Thoracic aorta (tissue), 2 donors: ENCODE results near the gene SPNS3. TPM values are rescaled to one million over a fixed set of nuclear protein-coding genes. Genes with fewer than 3 reads are reported as not detected.

Experiments
- ATAC-seq: fragments of 150-250 bp; one replicate; pipeline ENCODE4 v1.8.0; 2017; ENCODE audit warnings: low read depth; ENCODE audit not compliant: insufficient number of reproducible peaks, low FRiP score
- DNase-seq: peaks from one replicate; pipeline ENCODE4 v3.0.0-alpha.2; 2020; ENCODE audit warnings: low spot score
- H3K27ac ChIP-seq, 2 donors: fragments of 200-600 bp; sonication (generic); 1 replicate in 1 of 2; 2 replicates in 1 of 2; pipeline ENCODE4 v1.5.1; 2016; ENCODE audit warnings: mild to moderate bottlenecking in 2 of 2, moderate library complexity in 2 of 2
- H3K27me3 ChIP-seq: fragments of 200-600 bp; sonication (generic); replicated peaks from 2 replicates; pipeline ENCODE4 v1.6.0; 2016; ENCODE audit warnings: mild to moderate bottlenecking; ENCODE audit not compliant: insufficient read depth
- H3K36me3 ChIP-seq: fragments of 200-600 bp; sonication (generic); one replicate; pipeline ENCODE4 v1.5.1; 2016
- H3K4me1 ChIP-seq, 2 donors: fragments of 200-600 bp; sonication (generic); 1 replicate in 1 of 2; 2 replicates in 1 of 2; pipeline versions ENCODE4 v1.5.1 to v1.6.0; 2016; ENCODE audit warnings: low read depth in 2 of 2, mild to moderate bottlenecking in 1 of 2; ENCODE audit not compliant: control insufficient read depth in 1 of 2
- H3K4me3 ChIP-seq: fragments of 200-600 bp; sonication (generic); 2 replicates; pipeline ENCODE4 v1.5.1; 2016; ENCODE audit warnings: mild to moderate bottlenecking
- H3K9me3 ChIP-seq: fragments of 200-600 bp; sonication (generic); 2 replicates; pipeline ENCODE4 v1.5.1; 2016
- CTCF ChIP-seq: fragments of 200-600 bp; sonication (generic); IDR thresholded peaks from one replicate; pipeline ENCODE4 v1.5.1; 2019; ENCODE audit warnings: antibody characterized with exemption
- total RNA-seq, 2 donors: library from RNA; depleted of rRNA; stranded (reverse); fragments of >200 nt; gene quantifications; one replicate each; pipeline versions ENCODE4 v1.1.0 to v1.2.3, GENCODE V29; 2016

Gene SPNS3
- total RNA-seq, 2 donors from 2014 or later = 1.9 TPM; not detected in 1

DNA sequence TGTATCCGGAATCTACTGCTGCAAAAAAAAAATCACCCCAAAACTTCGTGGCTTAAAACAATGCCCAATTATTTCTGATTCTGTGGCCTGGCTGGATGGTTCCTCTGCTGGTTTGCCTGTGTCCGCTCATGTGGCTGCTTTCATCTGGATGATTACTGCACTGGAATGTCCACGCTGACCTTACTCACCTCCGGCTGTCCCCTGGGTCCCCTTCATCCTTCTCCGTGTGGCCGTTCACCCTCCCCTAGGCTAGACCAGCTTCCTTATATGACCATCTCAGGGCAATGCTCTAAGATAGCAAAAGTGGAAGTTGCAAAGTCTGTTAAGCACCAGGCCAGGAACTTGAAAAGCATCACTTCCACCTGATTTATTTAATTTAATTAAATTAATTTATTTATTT is 33.5 kb downstream of the SPNS3 start:
- no peaks in the 10 kb centered on the region for H3K9me3 ChIP-seq
- no peaks in the 10 kb centered on the region for H3K27me3 ChIP-seq
- H3K4me3 ChIP-seq = no peak overlapping the region
- TF ChIP-seq CTCF = no peak
- DNase-seq = no peak
- no peaks in the 10 kb centered on the region for H3K4me1 ChIP-seq
- H3K36me3 ChIP-seq = no peaks in the 10 kb centered on the region
- H3K27ac ChIP-seq = no peak overlapping the region
- no peak for ATAC-seq

DNA sequence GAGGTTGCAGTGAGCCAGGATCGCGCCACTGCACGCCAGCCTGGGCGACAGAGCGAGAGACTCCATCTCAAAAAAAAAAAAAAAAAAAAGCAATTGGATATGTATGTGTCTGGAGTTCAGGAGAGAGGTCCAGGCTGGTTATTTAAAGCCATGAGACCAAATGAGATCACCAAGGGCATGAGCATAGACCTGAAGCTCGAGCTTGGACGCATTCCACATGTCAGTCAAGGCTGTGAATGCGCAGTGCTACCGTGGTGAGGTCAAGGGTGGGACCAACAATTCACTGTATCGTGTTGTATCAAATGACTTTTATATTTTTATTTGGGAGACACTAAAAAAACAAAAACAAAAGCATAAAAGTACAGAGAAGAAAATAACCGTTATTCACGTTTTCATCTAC is 35.8 kb downstream of the SPNS3 start:
- Histone ChIP-seq H3K4me1 (no peaks in the 10 kb centered on the region), H3K4me3 (no peak overlapping the region), H3K27ac (no peak overlapping the region), H3K36me3 (no peaks in the 10 kb centered on the region), H3K9me3 (no peaks in the 10 kb centered on the region), H3K27me3 (no peaks in the 10 kb centered on the region)
- no peak for TF ChIP-seq CTCF
- ATAC-seq = no peak
- DNase-seq = no peak

DNA sequence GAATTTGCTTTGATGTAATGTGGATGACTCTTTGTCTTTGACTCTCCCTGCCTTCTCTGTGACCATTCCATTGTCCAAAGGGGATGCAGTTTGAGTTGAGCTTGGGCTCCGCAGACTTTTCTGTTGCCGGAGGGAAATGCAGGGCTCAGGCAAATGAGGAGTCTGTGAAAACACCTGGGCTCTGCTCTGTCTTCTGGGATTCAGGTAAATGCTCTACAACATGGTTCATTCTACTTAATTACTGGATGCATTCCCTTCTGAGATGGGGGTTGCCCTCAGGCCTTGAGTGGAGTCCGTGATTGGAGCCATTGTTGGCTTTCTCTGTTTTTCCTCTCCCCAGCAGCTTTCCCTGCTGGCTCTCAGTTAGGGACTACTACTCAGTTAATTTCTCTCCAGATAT is 38.5 kb downstream of the SPNS3 start:
- Histone ChIP-seq H3K36me3 (no peaks in the 10 kb centered on the region), H3K27ac (no peak overlapping the region), H3K27me3 (no peaks in the 10 kb centered on the region), H3K9me3 (no peaks in the 10 kb centered on the region), H3K4me1 (no peaks in the 10 kb centered on the region), H3K4me3 (no peak overlapping the region)
- ATAC-seq (no peak), DNase-seq (no peak)
- no peak for TF ChIP-seq CTCF

GRCh38 chr17:4474093-4474492 is 40.4 kb downstream of the SPNS3 start:
- Histone ChIP-seq H3K27ac (no peak overlapping the region), H3K4me1 (no peaks in the 10 kb centered on the region), H3K4me3 (no peak overlapping the region), H3K36me3 (no peaks in the 10 kb centered on the region), H3K9me3 (no peaks in the 10 kb centered on the region), H3K27me3 (no peaks in the 10 kb centered on the region)
- ATAC-seq = no peak
- no peak for DNase-seq
- no peak for TF ChIP-seq CTCF

- no peak for DNase-seq
- Histone ChIP-seq H3K27me3 (no peaks in the 10 kb centered on the region), H3K4me1 (no peaks in the 10 kb centered on the region), H3K9me3 (no peaks in the 10 kb centered on the region), H3K36me3 (no peaks in the 10 kb centered on the region), H3K27ac (no peak overlapping the region), H3K4me3 (no peak overlapping the region)
- TF ChIP-seq CTCF = no peak
- ATAC-seq = no peak
Measured at GRCh38 chr17:4475001-4475400, 41.3 kb downstream of the SPNS3 start.
